Naive thymus-derived CD4-positive, alpha-beta T cell (primary cell): ENCODE results near the gene KDM3A. TPM values are rescaled to one million over a fixed set of nuclear protein-coding genes. Genes with fewer than 3 reads are reported as not detected.

Source experiments
- ATAC-seq: fragments of 150-1000 bp; cut with Tn5 transposase; 2 replicates; pipeline ENCODE4 v1.10.0; 2021; ENCODE audit warnings: mild to moderate bottlenecking, moderate library complexity
- CTCF ChIA-PET: fragments of 350-600 bp; sonication (Branson Sonifier 250); formaldehyde crosslinking; loops from one replicate; lab custom pipeline; 2021; ENCODE audit warnings: antibody characterized with exemption; lab: Charles Lee
- POLR2A ChIA-PET: fragments of 350-600 bp; sonication (Branson Sonifier 250); formaldehyde crosslinking; loops from one replicate; lab custom pipeline; 2021; ENCODE audit warnings: antibody characterized with exemption, inconsistent platforms; lab: Charles Lee
- DNase-seq, 9 donors: peaks; one replicate each; pipeline versions ENCODE4 v3.0.0 to v3.0.0-alpha.2; 2020 to 2022; ENCODE audit warnings: mixed read lengths in 1 of 9
- H3K27ac ChIP-seq: one replicate; pipeline ENCODE4 v1.7.0; 2013; ENCODE audit warnings: mild to moderate bottlenecking, low read depth, low read length, moderate library complexity
- H3K27me3 ChIP-seq, 2 donors: one replicate each; pipeline ENCODE4 v1.7.0; 2013; ENCODE audit warnings: low read length in 2 of 2, mild to moderate bottlenecking in 2 of 2, moderate library complexity in 2 of 2; ENCODE audit not compliant: control insufficient read depth in 2 of 2, insufficient read depth in 2 of 2
- H3K36me3 ChIP-seq, 3 experiments: 1 replicate in 2 of 3; 2 replicates in 1 of 3; pipeline ENCODE4 v1.7.0; 2013; ENCODE audit warnings: low read length in 3 of 3, mild to moderate bottlenecking in 3 of 3, moderate library complexity in 1 of 3; ENCODE audit not compliant: insufficient read depth in 3 of 3, control insufficient read depth in 2 of 3
- H3K4me1 ChIP-seq, 2 donors: one replicate each; pipeline ENCODE4 v1.7.0; 2013; ENCODE audit warnings: low read length in 2 of 2, mild to moderate bottlenecking in 2 of 2, moderate library complexity in 1 of 2; ENCODE audit not compliant: control insufficient read depth in 2 of 2, insufficient read depth in 2 of 2
- H3K4me3 ChIP-seq: 2 replicates; pipeline ENCODE4 v1.7.0; 2013; ENCODE audit warnings: mild to moderate bottlenecking, low read length
- H3K9me3 ChIP-seq, 3 experiments: 1 replicate in 2 of 3; 2 replicates in 1 of 3; pipeline ENCODE4 v1.7.0; 2013; ENCODE audit warnings: low read length in 3 of 3; ENCODE audit not compliant: control insufficient read depth in 2 of 3
- H3K27ac Mint-ChIP-seq, 9 donors: one replicate each; pipeline ENCODE4 v1.8.0; 2020 to 2022; ENCODE audit warnings: mixed read lengths in 9 of 9, mild to moderate bottlenecking in 8 of 9, moderate library complexity in 5 of 9, inconsistent platforms in 2 of 9
- H3K27me3 Mint-ChIP-seq, 5 donors: one replicate each; pipeline ENCODE4 v1.8.0; 2021 to 2022; ENCODE audit warnings: mixed read lengths in 5 of 5, mild to moderate bottlenecking in 1 of 5
- H3K36me3 Mint-ChIP-seq, 5 donors: one replicate each; pipeline ENCODE4 v1.8.0; 2020 to 2022; ENCODE audit warnings: mixed read lengths in 5 of 5, mild to moderate bottlenecking in 3 of 5, inconsistent platforms in 1 of 5
- H3K4me1 Mint-ChIP-seq, 7 donors: one replicate each; pipeline ENCODE4 v1.8.0; 2020 to 2022; ENCODE audit warnings: mixed read lengths in 7 of 7, mild to moderate bottlenecking in 3 of 7, inconsistent platforms in 1 of 7
- H3K4me3 Mint-ChIP-seq, 10 donors: one replicate each; pipeline ENCODE4 v1.8.0; 2020 to 2022; ENCODE audit warnings: mild to moderate bottlenecking in 10 of 10, mixed read lengths in 10 of 10, moderate library complexity in 6 of 10, inconsistent platforms in 2 of 10
- H3K9me3 Mint-ChIP-seq, 11 donors: one replicate each; pipeline ENCODE4 v1.8.0; 2020 to 2022; ENCODE audit warnings: mixed read lengths in 11 of 11, mild to moderate bottlenecking in 4 of 11, inconsistent platforms in 1 of 11, moderate library complexity in 1 of 11
- intact Hi-C, 2 donors: fragments of 100-400 bp; cut with micrococcal nuclease; formaldehyde crosslinking; loops; one replicate each; pipeline ENCODE4 v1.15.1; 2023
- polyA plus RNA-seq, 2 donors: library from polyadenylated mRNA; unstranded; fragments of 300-500 nt; fragmentation: Illumina TruSeq; gene quantifications; one replicate each; pipeline ENCODE4 v1.2.3, GENCODE V29; 2021
- total RNA-seq, 6 experiments: library from RNA in 5 of 6; stranded (reverse) in 5 of 6; gene quantifications; 1 replicate in 5 of 6; 2 replicates in 1 of 6; pipeline ENCODE4 v1.2.3 and lab custom pipeline; 2021 to 2026

KDM3A gene
- total and polyA plus RNA-seq, 7 experiments from 2014 or later, result 17.7 to 191 (median 145) TPM

GRCh38 chr2:86433137-86433536, 8.0 kb upstream of the KDM3A start:
- peaks cover 0 to 15% (median 5%) of the 10 kb centered on the region in 5 donors for H3K36me3 Mint-ChIP-seq
- Histone ChIP-seq H3K36me3 (no peaks in the 10 kb centered on the region), H3K4me3 (no peak overlapping the region), H3K4me1 (no peaks in the 10 kb centered on the region), H3K27me3 (no peaks in the 10 kb centered on the region), H3K27ac (no peak overlapping the region), H3K9me3 (no peaks in the 10 kb centered on the region)
- ChIA-PET POLR2A (no interaction called here), CTCF (interaction anchor here (0.8 kb wide), 1 partner anchor 261 kb away, joined by 3 read pairs; no protein-coding TSS in a partner anchor)
- H3K4me1 Mint-ChIP-seq, result no peaks in the 10 kb centered on the region
- peaks cover 3 to 26% (median 15%) of the 10 kb centered on the region in 11 donors for H3K9me3 Mint-ChIP-seq
- H3K27ac Mint-ChIP-seq, result no peak overlapping the region
- intact Hi-C loops, result no loop called here
- ATAC-seq (no peak), DNase-seq (no peak)
- peaks cover 0 to 40% (median 0%) of the 10 kb centered on the region in 5 donors for H3K27me3 Mint-ChIP-seq
- no peak overlapping the region for H3K4me3 Mint-ChIP-seq

GRCh38 chr2:86434290-86434689, 6.9 kb upstream of the KDM3A start:
- Mint-ChIP-seq H3K9me3 (peaks cover 4 to 29% (median 19%) of the 10 kb centered on the region in 11 donors), H3K4me1 (no peaks in the 10 kb centered on the region), H3K4me3 (no peak overlapping the region), H3K27me3 (peaks cover 0 to 40% (median 0%) of the 10 kb centered on the region in 5 donors), H3K36me3 (peaks cover 0 to 19% (median 5%) of the 10 kb centered on the region in 5 donors), H3K27ac (no peak overlapping the region)
- ChIA-PET CTCF (interaction anchor here (0.8 kb wide), 1 partner anchor 262 kb away, joined by 3 read pairs; no protein-coding TSS in a partner anchor), POLR2A (no interaction called here)
- DNase-seq (no peak), ATAC-seq (no peak)
- Histone ChIP-seq H3K4me3 (no peak overlapping the region), H3K9me3 (no peaks in the 10 kb centered on the region), H3K27me3 (no peaks in the 10 kb centered on the region), H3K36me3 (no peaks in the 10 kb centered on the region), H3K27ac (no peak overlapping the region), H3K4me1 (no peaks in the 10 kb centered on the region)
- intact Hi-C loops, result no loop called here

- ChIA-PET CTCF (no interaction called here), POLR2A (no interaction called here)
- no peak overlapping the region for H3K4me3 Mint-ChIP-seq
- H3K36me3 Mint-ChIP-seq, result peaks cover 5 to 29% (median 12%) of the 10 kb centered on the region in 5 donors
- H3K27me3 Mint-ChIP-seq, result peaks cover 0 to 35% (median 0%) of the 10 kb centered on the region in 5 donors
- peaks cover 2 to 6% (median 4%) of the 10 kb centered on the region in 7 donors for H3K4me1 Mint-ChIP-seq
- H3K36me3 ChIP-seq, result no peaks in the 10 kb centered on the region
- no peak overlapping the region for H3K27ac ChIP-seq
- no peak overlapping the region for H3K4me3 ChIP-seq
- no peaks in the 10 kb centered on the region for H3K4me1 ChIP-seq
- peaks cover 0 to 9% (median 8%) of the 10 kb centered on the region in 3 experiments for H3K9me3 ChIP-seq
- H3K27me3 ChIP-seq, result no peaks in the 10 kb centered on the region
- DNase-seq, result no peak
- no peak overlapping the region for H3K27ac Mint-ChIP-seq
- intact Hi-C loops, result no loop called here
- peaks cover 3 to 34% (median 21%) of the 10 kb centered on the region in 11 donors for H3K9me3 Mint-ChIP-seq
- ATAC-seq, result no peak
Measured at GRCh38 chr2:86435531-86435930, 5.6 kb upstream of the KDM3A start.

GRCh38 chr2:86436328-86436727, 4.8 kb upstream of the KDM3A start:
- Histone ChIP-seq H3K4me3 (no peak overlapping the region), H3K4me1 (no peaks in the 10 kb centered on the region), H3K27ac (no peak overlapping the region), H3K9me3 (peaks cover 0 to 9% (median 8%) of the 10 kb centered on the region in 3 experiments), H3K27me3 (no peaks in the 10 kb centered on the region), H3K36me3 (no peaks in the 10 kb centered on the region)
- H3K9me3 Mint-ChIP-seq, result peaks cover 4 to 40% (median 24%) of the 10 kb centered on the region in 11 donors
- no peak for ATAC-seq
- H3K27ac Mint-ChIP-seq, result no peak overlapping the region
- POLR2A ChIA-PET, result no interaction called here
- H3K4me3 Mint-ChIP-seq, result no peak overlapping the region
- peaks cover 3 to 12% (median 7%) of the 10 kb centered on the region in 7 donors for H3K4me1 Mint-ChIP-seq
- DNase-seq, result no peak
- peaks cover 0 to 34% (median 0%) of the 10 kb centered on the region in 5 donors for H3K27me3 Mint-ChIP-seq
- peaks cover 5 to 31% (median 13%) of the 10 kb centered on the region in 5 donors for H3K36me3 Mint-ChIP-seq
- intact Hi-C loops, result no loop called here
- CTCF ChIA-PET, result no interaction called here

GRCh38 chr2:86439879-86440630, 1.1 kb upstream of the KDM3A start:
- DNase-seq (peak in 2 of 9 donors; percentile 6 to 9), ATAC-seq (no peak)
- peaks cover 0 to 8% (median 3%) of the 10 kb centered on the region in 3 experiments for H3K36me3 ChIP-seq
- ChIA-PET POLR2A (interaction anchor here (0.6 to 5.1 kb wide), 37 partner anchors 9 to 1685 kb away, joined by 3 to 97 read pairs (median 5); partner anchors contain the start of genes C2orf68, CHMP3, IMMT and MAT2A), CTCF (interaction anchor here (0.6 to 1.3 kb wide), 7 partner anchors 17 to 219 kb away, joined by 3 to 5 read pairs (median 3); no protein-coding TSS in a partner anchor)
- intact Hi-C loops, result loop anchor here (1.0 to 10.0 kb wide), 9 partner anchors 29 to 1113 kb away; partner anchors contain the start of genes C2orf68 (in 1 of the 2), RNF103 (in 1 of the 2), TGOLN2 (in 1 of the 2) and TMEM150A (in 1 of the 2)
- H3K27me3 ChIP-seq, result no peaks in the 10 kb centered on the region
- H3K27me3 Mint-ChIP-seq, result peaks cover 0 to 12% (median 0%) of the 10 kb centered on the region in 5 donors
- H3K9me3 ChIP-seq, result peaks cover 0 to 9% (median 8%) of the 10 kb centered on the region in 3 experiments
- peaks cover 4 to 40% (median 21%) of the 10 kb centered on the region in 11 donors for H3K9me3 Mint-ChIP-seq
- peaks cover 10 to 50% (median 31%) of the 10 kb centered on the region in 5 donors for H3K36me3 Mint-ChIP-seq
- H3K4me1 ChIP-seq, result peaks cover 24 to 28% of the 10 kb centered on the region in 2 donors
- H3K27ac Mint-ChIP-seq, result peak overlapping the region; percentile 97 to 99 (median 99)
- H3K27ac ChIP-seq, result peak overlapping the region; percentile 78
- H3K4me3 ChIP-seq, result peak overlapping the region; percentile 33
- peaks cover 28 to 44% (median 37%) of the 10 kb centered on the region in 7 donors for H3K4me1 Mint-ChIP-seq
- H3K4me3 Mint-ChIP-seq, result peak overlapping the region; percentile 83 to 99 (median 92)

- ChIA-PET POLR2A (interaction anchor here (0.6 to 5.1 kb wide), 54 partner anchors 8 to 1114 kb away, joined by 3 to 97 read pairs (median 4); partner anchors contain the start of genes C2orf68, CHMP3, IMMT and MAT2A), CTCF (interaction anchor here (1.0 to 1.7 kb wide), 7 partner anchors 47 to 220 kb away, joined by 3 to 11 read pairs (median 3); no protein-coding TSS in a partner anchor)
- intact Hi-C loops, result loop anchor here (1.0 to 10.0 kb wide), 16 partner anchors 27 to 1114 kb away; partner anchors contain the start of genes CHMP3 (in 2 of the 2), C2orf68 (in 1 of the 2), IMMT (in 1 of the 2) and MRPL35 (in 1 of the 2)
Measured at GRCh38 chr2:86441392-86441881, 266 bp downstream of the KDM3A start.

More at GRCh38 chr2:86441392-86441881, 266 bp downstream of the KDM3A start:
- H3K9me3 Mint-ChIP-seq, result peaks cover 4 to 40% (median 21%) of the 10 kb centered on the region in 11 donors
- H3K27me3 Mint-ChIP-seq, result peaks cover 0 to 7% (median 0%) of the 10 kb centered on the region in 5 donors
- peak overlapping the region; percentile 86 to 99 (median 96) for H3K4me3 Mint-ChIP-seq
- ATAC-seq, result no peak
- Histone ChIP-seq H3K4me3 (peak overlapping the region; percentile 75), H3K9me3 (peaks cover 0 to 9% (median 8%) of the 10 kb centered on the region in 3 experiments), H3K36me3 (peaks cover 0 to 10% (median 7%) of the 10 kb centered on the region in 3 experiments), H3K27ac (peak overlapping the region; percentile 78), H3K4me1 (peaks cover 34 to 39% of the 10 kb centered on the region in 2 donors), H3K27me3 (no peaks in the 10 kb centered on the region)
- peak overlapping the region; percentile 97 to 99 (median 99) for H3K27ac Mint-ChIP-seq
- peaks cover 38 to 58% (median 50%) of the 10 kb centered on the region in 7 donors for H3K4me1 Mint-ChIP-seq
- peaks cover 14 to 57% (median 41%) of the 10 kb centered on the region in 5 donors for H3K36me3 Mint-ChIP-seq
- no peak for DNase-seq
